A549 (cell line): Measurements from ENCODE around the gene SRGAP1.

Experiments
- BHLHE40 ChIP-seq: IDR thresholded peaks from 2 replicates; pipeline ENCODE4 v1.6.1; 2012; ENCODE audit warnings: low read depth, low read length, inconsistent platforms
- MYC ChIP-seq: IDR thresholded peaks from 2 replicates; pipeline ENCODE4 v1.6.1; 2012; ENCODE audit warnings: mild to moderate bottlenecking, inconsistent platforms, low read length, improper control_type of control experiment, borderline replicate concordance
- NR3C1 ChIP-seq: fragments of >200 bp; sonication (Bioruptor Twin); formaldehyde crosslinking; IDR thresholded peaks from 3 replicates; pipeline ENCODE4 v1.6.1; 2017
- POLR2A ChIP-seq: IDR thresholded peaks from 2 replicates; pipeline ENCODE4 v1.6.1; 2012; ENCODE audit warnings: mild to moderate bottlenecking, low read length
- SMC3 ChIP-seq: fragments of >200 bp; sonication (Bioruptor Twin); formaldehyde crosslinking; IDR thresholded peaks from 3 replicates; pipeline ENCODE4 v1.6.1; 2018; ENCODE audit warnings: inconsistent platforms
- TF ChIP-seq, protein P1 (sequence below): IDR thresholded peaks from 2 replicates; pipeline ENCODE4 v1.6.1; 2012
- TF ChIP-seq, protein P2 (sequence below): fragments of >200 bp; sonication (Bioruptor Twin); formaldehyde crosslinking; IDR thresholded peaks from 3 replicates; pipeline ENCODE4 v1.5.1; 2016

DNA sequence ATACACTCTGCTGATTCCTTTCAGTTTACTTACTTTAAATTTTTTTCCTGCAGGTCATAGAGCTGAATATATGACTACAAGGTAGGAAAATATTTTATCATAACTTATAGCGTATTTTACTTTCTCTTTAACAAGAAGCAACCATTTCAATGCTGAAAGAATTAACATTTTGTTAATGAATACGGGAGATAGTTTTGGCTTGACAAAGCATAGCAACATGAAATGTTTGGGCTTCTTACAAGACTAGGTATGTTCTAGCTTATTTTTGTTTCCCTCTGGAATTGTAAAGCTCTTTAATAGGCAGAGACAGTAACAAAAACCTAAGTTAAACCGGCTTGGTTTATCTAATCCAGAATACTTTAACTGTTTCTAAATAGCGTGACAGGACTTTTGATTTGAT lies 242.4 kb downstream of the SRGAP1 start:
- TF ChIP-seq, protein P1, sequence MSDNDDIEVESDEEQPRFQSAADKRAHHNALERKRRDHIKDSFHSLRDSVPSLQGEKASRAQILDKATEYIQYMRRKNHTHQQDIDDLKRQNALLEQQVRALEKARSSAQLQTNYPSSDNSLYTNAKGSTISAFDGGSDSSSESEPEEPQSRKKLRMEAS: no peak
- TF ChIP-seq, protein P2, sequence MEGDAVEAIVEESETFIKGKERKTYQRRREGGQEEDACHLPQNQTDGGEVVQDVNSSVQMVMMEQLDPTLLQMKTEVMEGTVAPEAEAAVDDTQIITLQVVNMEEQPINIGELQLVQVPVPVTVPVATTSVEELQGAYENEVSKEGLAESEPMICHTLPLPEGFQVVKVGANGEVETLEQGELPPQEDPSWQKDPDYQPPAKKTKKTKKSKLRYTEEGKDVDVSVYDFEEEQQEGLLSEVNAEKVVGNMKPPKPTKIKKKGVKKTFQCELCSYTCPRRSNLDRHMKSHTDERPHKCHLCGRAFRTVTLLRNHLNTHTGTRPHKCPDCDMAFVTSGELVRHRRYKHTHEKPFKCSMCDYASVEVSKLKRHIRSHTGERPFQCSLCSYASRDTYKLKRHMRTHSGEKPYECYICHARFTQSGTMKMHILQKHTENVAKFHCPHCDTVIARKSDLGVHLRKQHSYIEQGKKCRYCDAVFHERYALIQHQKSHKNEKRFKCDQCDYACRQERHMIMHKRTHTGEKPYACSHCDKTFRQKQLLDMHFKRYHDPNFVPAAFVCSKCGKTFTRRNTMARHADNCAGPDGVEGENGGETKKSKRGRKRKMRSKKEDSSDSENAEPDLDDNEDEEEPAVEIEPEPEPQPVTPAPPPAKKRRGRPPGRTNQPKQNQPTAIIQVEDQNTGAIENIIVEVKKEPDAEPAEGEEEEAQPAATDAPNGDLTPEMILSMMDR: no peak
- TF ChIP-seq NR3C1 (no peak), POLR2A (no peak), SMC3 (no peak), MYC (no peak), BHLHE40 (no peak)
